ENCODE data around the gene AXDND1.
"Not testable (repeated sequence)": the region's sequence is repeated elsewhere in the genome, so short reads cannot be mapped to it uniquely, and the experiment has no call there.

Gene AXDND1

DNA sequence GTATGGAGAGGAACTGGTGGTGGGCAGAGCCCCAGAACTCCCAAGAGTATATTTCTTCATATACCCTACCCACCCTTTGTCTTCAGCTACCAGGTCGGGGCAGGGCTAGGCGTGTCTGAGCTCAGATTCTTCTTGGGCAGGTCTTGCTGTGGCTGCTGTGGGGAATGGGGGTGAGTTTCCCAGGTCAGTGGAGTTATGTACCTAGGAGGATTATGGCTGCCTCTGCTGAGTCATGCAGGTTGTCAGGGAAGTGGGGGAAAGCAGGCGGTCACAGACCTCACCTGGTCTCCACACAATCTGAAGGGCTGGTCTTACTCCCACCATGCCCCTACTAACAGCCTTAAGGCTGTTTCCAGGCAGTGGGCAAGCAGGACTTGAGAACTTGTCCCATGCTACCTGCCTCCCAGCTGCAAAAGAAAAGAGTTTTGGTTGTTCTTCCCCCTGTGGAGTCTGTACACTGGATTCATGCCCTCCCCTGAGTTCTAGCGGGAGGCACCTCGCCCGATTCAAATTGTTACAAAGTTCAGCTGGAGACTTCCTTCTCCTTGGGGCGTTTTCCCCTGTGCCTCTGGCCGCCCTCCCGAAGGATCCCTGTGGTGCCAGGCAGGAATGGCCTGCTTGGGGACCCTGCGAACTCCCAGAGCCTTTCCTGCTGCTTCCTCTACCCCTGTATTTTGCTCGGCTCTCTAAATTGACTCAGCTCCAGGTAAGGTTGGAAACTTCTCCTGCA lies 151.4 kb downstream of the AXDND1 start:
- no peaks in the 10 kb centered on the region for H3K4me1 Mint-ChIP-seq
- no peak for DNase-seq
- H3K27ac Mint-ChIP-seq, result no peak overlapping the region
- H3K27me3 Mint-ChIP-seq (ENCODE audit: low read depth, poor library complexity), result no peaks in the 10 kb centered on the region
- TF ChIP-seq, protein P1, sequence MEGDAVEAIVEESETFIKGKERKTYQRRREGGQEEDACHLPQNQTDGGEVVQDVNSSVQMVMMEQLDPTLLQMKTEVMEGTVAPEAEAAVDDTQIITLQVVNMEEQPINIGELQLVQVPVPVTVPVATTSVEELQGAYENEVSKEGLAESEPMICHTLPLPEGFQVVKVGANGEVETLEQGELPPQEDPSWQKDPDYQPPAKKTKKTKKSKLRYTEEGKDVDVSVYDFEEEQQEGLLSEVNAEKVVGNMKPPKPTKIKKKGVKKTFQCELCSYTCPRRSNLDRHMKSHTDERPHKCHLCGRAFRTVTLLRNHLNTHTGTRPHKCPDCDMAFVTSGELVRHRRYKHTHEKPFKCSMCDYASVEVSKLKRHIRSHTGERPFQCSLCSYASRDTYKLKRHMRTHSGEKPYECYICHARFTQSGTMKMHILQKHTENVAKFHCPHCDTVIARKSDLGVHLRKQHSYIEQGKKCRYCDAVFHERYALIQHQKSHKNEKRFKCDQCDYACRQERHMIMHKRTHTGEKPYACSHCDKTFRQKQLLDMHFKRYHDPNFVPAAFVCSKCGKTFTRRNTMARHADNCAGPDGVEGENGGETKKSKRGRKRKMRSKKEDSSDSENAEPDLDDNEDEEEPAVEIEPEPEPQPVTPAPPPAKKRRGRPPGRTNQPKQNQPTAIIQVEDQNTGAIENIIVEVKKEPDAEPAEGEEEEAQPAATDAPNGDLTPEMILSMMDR (IDR thresholded peaks at IDR 0.05), result no peak
- no peaks in the 10 kb centered on the region for H3K36me3 Mint-ChIP-seq (ENCODE audit: low read depth)
- H3K9me3 Mint-ChIP-seq, result peaks cover 23% of the 10 kb centered on the region
- no peak overlapping the region for H3K4me3 Mint-ChIP-seq

DNA sequence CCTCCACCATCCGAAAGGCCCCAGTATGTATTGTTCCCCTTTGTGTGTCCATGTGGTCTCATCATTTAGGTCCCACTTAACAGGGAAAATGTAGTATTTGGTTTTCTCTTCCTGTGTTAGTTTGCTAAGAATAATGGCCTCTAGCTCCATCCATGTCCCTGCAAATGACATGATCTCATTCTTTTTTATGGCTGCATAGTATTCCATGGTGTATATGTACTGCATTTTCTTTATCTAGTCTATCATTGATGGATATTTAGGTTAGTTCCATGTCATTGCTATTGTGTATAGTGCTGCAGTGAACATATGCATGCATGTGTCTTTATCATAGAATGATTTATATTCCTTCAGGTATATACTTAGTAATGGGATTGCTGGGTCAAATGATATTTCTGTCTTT lies 152.8 kb downstream of the AXDND1 start:
- not testable (repeated sequence) for H3K27ac Mint-ChIP-seq; DNase-seq; H3K4me3 Mint-ChIP-seq; H3K27me3 Mint-ChIP-seq (ENCODE audit: low read depth, poor library complexity); H3K4me1 Mint-ChIP-seq; H3K36me3 Mint-ChIP-seq (ENCODE audit: low read depth)
- peaks cover 12% of the 10 kb centered on the region for H3K9me3 Mint-ChIP-seq

DNA sequence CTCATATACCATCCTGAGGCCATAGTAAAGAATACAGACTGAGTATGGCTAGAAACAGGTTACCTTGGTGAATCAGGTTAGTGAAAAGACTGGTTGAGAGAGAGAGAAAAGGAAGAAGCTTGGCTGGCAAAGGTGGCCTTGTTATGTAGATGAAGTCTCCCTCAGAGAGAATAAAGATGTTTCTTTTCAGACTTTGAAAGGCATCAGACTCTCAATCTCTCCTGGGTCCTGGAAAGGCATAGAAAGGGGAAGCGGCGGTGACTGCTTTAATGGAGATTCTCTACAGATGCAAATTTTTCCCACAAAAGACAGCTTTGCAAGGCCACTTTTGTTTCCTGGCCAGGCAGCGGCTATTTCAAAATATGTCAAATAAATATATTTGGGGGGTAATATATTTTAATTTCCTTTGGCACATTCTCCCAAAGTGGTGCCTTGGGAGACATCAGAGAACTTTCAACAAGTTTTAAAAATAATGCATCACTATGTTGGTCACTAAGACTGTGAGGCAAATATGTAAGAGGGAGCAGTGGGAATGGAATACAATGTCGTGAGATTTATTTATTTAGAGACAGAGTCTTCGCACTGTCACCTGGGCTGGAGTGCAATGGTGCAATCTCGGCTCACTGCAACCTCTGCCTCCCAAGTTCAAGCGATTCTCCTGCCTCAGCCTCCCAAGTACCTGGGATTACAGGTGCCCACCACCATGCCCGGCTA lies 163.9 kb downstream of the AXDND1 start:
- H3K36me3 Mint-ChIP-seq (ENCODE audit: low read depth), result no peaks in the 10 kb centered on the region
- TF ChIP-seq, protein P1 (IDR thresholded peaks at IDR 0.05), result no peak
- no peak overlapping the region for H3K27ac Mint-ChIP-seq
- no peak overlapping the region for H3K4me3 Mint-ChIP-seq
- peaks cover 2% of the 10 kb centered on the region for H3K9me3 Mint-ChIP-seq
- no peak for DNase-seq
- no peaks in the 10 kb centered on the region for H3K4me1 Mint-ChIP-seq
- H3K27me3 Mint-ChIP-seq (ENCODE audit: low read depth, poor library complexity), result no peaks in the 10 kb centered on the region

DNA sequence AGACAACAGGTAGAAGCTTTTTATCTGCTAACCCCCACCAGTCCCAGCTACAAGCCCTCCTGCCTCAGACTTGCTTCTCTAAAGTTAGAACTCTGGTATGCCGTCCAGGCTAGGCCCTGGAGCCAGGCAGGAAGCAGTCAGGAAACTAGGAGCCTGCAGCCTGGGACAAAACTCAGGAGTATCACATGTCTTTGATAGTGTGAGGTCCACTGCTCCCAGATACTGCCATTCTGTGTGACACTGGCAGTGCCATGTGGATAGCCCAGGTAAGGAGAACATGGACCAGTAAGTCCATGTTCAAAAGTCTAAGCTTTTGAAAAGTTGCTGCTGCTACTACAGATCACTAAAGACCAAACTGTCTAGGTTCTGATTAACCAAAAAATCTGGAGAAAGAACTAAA lies 164.6 kb downstream of the AXDND1 start:
- TF ChIP-seq, protein P1 (IDR thresholded peaks at IDR 0.05), result no peak
- peaks cover 6% of the 10 kb centered on the region for H3K9me3 Mint-ChIP-seq
- H3K27ac Mint-ChIP-seq, result no peak overlapping the region
- no peaks in the 10 kb centered on the region for H3K36me3 Mint-ChIP-seq (ENCODE audit: low read depth)
- H3K4me1 Mint-ChIP-seq, result no peaks in the 10 kb centered on the region
- DNase-seq, result no peak
- no peak overlapping the region for H3K4me3 Mint-ChIP-seq
- H3K27me3 Mint-ChIP-seq (ENCODE audit: low read depth, poor library complexity), result no peaks in the 10 kb centered on the region

DNA sequence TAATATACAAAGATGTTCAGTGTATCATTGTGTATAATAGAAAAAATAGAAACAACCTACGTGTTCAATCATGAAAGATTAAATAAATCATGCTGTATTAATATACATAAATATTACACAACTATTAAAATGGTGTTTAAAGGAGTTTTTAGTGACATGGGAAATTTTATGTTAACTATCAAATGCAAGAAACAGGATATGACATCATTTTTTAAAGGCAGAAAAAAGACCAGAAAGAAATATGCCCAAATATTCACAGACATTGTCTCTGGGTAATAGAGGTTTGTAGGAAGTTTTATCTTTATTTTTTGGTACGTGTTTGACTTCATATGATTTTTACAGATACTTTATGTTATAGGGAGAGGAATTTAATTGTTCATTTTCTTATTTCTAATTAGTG lies 176.0 kb downstream of the AXDND1 start:
- H3K4me3 Mint-ChIP-seq, result no peak overlapping the region
- H3K4me1 Mint-ChIP-seq, result no peaks in the 10 kb centered on the region
- H3K36me3 Mint-ChIP-seq (ENCODE audit: low read depth), result peaks cover 6% of the 10 kb centered on the region
- DNase-seq, result no peak
- no peaks in the 10 kb centered on the region for H3K27me3 Mint-ChIP-seq (ENCODE audit: low read depth, poor library complexity)
- H3K9me3 Mint-ChIP-seq, result peaks cover 42% of the 10 kb centered on the region
- no peak overlapping the region for H3K27ac Mint-ChIP-seq
- TF ChIP-seq, protein P1 (IDR thresholded peaks at IDR 0.05), result no peak

DNA sequence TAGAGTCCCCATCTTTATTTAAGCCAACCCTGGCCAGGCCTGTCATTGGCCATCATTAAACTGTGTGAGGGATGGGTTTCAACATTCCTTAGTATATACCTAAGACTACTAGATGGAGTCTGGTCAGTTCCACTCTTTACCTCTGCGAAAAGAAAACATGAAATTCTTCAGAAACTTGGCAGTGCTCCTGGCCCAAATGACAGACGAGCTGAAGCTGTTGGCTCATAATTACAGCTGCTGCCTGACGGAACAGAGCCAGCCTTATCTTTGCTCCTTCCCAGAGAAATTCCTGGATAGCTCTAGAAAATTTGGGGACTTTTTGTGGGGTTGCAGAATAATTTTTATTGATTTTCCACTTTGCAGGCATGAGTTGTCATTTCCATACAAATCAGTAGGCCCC lies 179.6 kb downstream of the AXDND1 start:
- peaks cover 3% of the 10 kb centered on the region for H3K27me3 Mint-ChIP-seq (ENCODE audit: low read depth, poor library complexity)
- H3K36me3 Mint-ChIP-seq (ENCODE audit: low read depth), result no peaks in the 10 kb centered on the region
- H3K9me3 Mint-ChIP-seq, result peaks cover 9% of the 10 kb centered on the region
- H3K4me3 Mint-ChIP-seq, result no peak overlapping the region
- TF ChIP-seq, protein P1 (IDR thresholded peaks at IDR 0.05), result no peak
- H3K4me1 Mint-ChIP-seq, result no peaks in the 10 kb centered on the region
- H3K27ac Mint-ChIP-seq, result no peak overlapping the region
- DNase-seq, result no peak
